Nephron (organoid): ENCODE data around the gene ACACB.

ENCODE experiments used
- H3K27ac Mint-ChIP-seq, 3 experiments: 2 replicates each; pipeline ENCODE4 v1.8.0; 2020; ENCODE audit warnings: mixed read lengths in 3 of 3, mild to moderate bottlenecking in 2 of 3, moderate library complexity in 1 of 3
- H3K27me3 Mint-ChIP-seq: 2 replicates; pipeline ENCODE4 v1.8.0; 2021; ENCODE audit warnings: low read depth, mild to moderate bottlenecking, moderate library complexity, mixed read lengths
- H3K36me3 Mint-ChIP-seq: 2 replicates; pipeline ENCODE4 v1.8.0; 2020; ENCODE audit warnings: low read depth, mixed read lengths
- H3K4me1 Mint-ChIP-seq: 2 replicates; pipeline ENCODE4 v1.8.0; 2020; ENCODE audit warnings: mixed read lengths
- H3K4me3 Mint-ChIP-seq, 3 experiments: 2 replicates each; pipeline ENCODE4 v1.8.0; 2020; ENCODE audit warnings: mild to moderate bottlenecking in 3 of 3, mixed read lengths in 3 of 3, moderate library complexity in 2 of 3
- H3K9me3 Mint-ChIP-seq: 2 replicates; pipeline ENCODE4 v1.8.0; 2020; ENCODE audit warnings: mixed read lengths
- TF ChIP-seq, protein P1 (sequence below), 3 experiments: fragments of 200-600 bp; sonication (generic); IDR thresholded peaks; one replicate each; pipeline ENCODE4 v1.5.0; 2021; ENCODE audit warnings: antibody characterized with exemption in 3 of 3; ENCODE audit not compliant: unreplicated experiment in 3 of 3

ACACB gene

DNA sequence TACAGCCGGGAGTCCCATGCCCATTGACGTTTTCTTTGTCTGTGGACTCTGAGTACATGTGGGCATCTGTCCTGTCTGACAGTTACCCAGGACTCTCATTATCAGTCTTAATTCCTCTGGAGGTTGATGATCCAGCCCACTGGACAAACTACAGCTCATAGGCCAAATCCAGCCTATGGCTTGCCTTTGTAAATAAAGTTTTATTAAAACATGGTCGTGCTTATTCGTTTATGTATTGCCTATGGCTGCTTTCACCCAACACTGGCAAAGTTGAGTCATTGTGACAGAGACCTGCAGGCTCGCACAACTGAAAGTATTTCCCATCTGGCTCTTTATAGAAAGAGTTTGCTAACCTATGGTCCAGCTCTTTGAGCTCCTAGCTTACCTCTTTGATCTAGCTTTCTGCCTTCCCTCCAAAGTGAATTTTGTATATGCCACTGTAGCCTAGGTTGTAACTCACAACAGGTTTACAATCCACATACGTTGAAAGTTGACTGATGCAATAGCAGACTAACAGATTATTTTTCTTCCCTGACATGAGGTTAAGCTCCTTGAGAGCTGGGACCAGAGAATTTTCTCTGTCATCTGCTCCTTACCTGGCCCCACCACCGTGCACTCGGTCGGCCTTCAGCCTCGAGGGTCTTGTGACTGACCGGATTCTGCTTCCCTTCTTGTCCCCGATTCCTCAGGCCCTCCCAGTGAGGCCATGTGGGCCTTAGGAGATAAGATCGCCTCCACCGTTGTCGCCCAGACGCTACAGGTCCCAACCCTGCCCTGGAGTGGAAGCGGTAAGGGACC lies 57.3 kb downstream of the ACACB start:
- Mint-ChIP-seq H3K27ac (no peak overlapping the region), H3K27me3 (no peaks in the 10 kb centered on the region), H3K9me3 (peaks cover 7% of the 10 kb centered on the region), H3K4me3 (no peak overlapping the region), H3K4me1 (no peaks in the 10 kb centered on the region), H3K36me3 (peaks cover 72% of the 10 kb centered on the region)
- TF ChIP-seq, protein P1, sequence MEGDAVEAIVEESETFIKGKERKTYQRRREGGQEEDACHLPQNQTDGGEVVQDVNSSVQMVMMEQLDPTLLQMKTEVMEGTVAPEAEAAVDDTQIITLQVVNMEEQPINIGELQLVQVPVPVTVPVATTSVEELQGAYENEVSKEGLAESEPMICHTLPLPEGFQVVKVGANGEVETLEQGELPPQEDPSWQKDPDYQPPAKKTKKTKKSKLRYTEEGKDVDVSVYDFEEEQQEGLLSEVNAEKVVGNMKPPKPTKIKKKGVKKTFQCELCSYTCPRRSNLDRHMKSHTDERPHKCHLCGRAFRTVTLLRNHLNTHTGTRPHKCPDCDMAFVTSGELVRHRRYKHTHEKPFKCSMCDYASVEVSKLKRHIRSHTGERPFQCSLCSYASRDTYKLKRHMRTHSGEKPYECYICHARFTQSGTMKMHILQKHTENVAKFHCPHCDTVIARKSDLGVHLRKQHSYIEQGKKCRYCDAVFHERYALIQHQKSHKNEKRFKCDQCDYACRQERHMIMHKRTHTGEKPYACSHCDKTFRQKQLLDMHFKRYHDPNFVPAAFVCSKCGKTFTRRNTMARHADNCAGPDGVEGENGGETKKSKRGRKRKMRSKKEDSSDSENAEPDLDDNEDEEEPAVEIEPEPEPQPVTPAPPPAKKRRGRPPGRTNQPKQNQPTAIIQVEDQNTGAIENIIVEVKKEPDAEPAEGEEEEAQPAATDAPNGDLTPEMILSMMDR (IDR thresholded peaks at IDR 0.05; ENCODE audit: unreplicated experiment in 3 of 3): no peak

DNA sequence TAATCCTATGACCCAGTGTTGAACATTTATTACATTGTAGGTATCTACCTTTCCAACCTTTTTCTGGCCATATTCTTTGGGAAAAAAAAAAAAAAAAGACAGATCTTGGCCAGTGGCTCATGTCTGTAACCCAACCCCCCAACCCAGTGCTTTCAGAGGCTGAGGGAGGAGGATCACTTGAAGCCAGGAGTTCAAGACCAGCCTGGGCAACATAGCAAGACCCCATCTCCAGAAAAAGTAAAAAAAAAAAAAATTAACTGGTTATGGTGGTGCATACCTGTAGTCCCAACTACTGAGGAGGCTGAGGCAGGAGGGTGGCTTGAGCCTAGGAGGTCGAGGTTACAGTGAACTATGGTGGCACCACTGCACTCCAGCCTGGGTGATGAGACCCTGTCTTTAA lies 58.1 kb downstream of the ACACB start:
- no peaks in the 10 kb centered on the region for H3K4me1 Mint-ChIP-seq
- H3K4me3 Mint-ChIP-seq: no peak overlapping the region
- H3K36me3 Mint-ChIP-seq: peaks cover 75% of the 10 kb centered on the region
- H3K9me3 Mint-ChIP-seq: peaks cover 7% of the 10 kb centered on the region
- TF ChIP-seq, protein P1 (IDR thresholded peaks at IDR 0.05; ENCODE audit: unreplicated experiment in 3 of 3): no peak
- no peak overlapping the region for H3K27ac Mint-ChIP-seq
- H3K27me3 Mint-ChIP-seq: no peaks in the 10 kb centered on the region

DNA sequence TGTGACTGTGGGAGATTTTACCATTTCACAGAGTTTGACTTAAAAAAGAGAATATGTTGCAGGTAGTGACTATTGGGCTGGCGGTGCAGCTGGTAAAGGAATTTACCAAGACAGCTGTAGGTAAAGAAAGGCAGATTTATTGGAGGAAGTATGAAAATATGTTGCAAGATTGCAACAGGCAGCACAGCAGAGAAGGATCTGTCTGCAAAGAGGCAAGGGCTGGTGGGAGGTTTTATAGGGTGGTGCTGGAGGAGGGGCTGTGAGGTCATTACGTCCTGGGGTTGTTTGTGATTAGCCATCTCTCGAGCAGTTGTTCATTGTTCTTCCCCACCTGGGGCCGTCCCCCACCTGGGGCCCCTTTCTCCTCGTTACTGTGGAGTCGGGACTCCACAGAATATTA lies 62.1 kb downstream of the ACACB start:
- Mint-ChIP-seq H3K4me1 (no peaks in the 10 kb centered on the region), H3K4me3 (no peak overlapping the region)

DNA sequence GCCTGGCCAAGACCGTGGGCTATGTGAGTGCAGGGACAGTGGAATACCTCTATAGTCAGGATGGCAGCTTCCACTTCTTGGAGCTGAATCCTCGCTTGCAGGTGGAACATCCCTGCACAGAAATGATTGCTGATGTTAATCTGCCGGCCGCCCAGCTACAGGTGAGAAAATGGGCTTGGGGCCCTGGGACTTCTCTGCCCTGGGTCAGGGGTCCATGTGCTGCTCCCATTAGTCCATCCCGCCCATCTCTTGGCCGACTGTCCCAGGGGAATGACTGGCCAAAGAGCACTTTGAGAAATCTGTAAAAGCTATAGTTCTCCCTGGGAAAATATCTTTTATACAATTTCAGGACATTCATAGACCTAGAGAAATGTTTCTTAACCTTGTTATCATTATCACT lies 63.5 kb downstream of the ACACB start:
- Mint-ChIP-seq H3K27me3 (no peaks in the 10 kb centered on the region), H3K4me1 (no peaks in the 10 kb centered on the region), H3K36me3 (peaks cover 77% of the 10 kb centered on the region), H3K4me3 (no peak overlapping the region), H3K27ac (no peak overlapping the region), H3K9me3 (peaks cover 5% of the 10 kb centered on the region)
- TF ChIP-seq, protein P1 (IDR thresholded peaks at IDR 0.05; ENCODE audit: unreplicated experiment in 3 of 3): no peak

More for the DNA sequence above, 62.1 kb downstream of the ACACB start:
- Mint-ChIP-seq H3K27ac (no peak overlapping the region), H3K27me3 (no peaks in the 10 kb centered on the region), H3K36me3 (peaks cover 79% of the 10 kb centered on the region), H3K9me3 (peaks cover 5% of the 10 kb centered on the region)
- TF ChIP-seq, protein P1 (IDR thresholded peaks at IDR 0.05; ENCODE audit: unreplicated experiment in 3 of 3): no peak

DNA sequence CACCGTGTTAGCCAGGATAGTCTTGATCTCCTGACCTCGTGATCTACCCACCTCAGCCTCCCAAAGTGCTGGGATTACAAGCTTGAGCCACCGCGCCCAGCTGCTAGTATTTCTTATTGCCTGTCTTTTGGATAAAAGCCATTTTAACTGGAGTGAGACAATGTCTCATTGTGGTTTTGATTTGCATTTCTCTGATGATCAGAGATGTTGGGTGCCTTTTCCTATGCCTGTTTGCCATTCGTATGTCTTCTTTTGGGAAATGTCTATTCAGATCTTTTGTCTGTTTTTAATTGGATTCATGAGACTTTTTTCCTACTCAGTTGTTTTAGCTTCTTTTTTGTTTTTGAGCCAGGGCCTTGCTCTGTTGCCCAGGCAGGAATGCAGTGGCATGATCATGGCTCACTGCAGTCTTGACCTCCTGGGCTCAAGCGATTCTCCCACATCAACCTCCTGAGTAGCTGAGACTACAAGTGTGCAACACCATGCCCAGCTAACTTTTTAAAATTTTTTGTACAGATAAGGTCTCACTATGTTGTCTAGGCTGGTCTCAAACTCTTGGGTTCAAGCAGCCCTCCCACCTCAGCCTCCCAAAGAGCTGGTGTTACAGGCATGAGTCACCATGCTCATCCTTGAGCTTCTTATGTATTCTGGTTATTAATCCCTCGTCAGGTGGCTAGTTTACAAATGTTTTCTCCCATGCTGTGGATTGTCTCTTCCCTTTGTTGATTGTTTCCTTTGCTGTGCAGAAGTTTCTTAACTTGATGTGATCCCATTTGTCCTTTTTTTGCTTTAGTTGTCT lies 65.9 kb downstream of the ACACB start:
- Mint-ChIP-seq H3K4me3 (no peak overlapping the region), H3K36me3 (peaks cover 74% of the 10 kb centered on the region), H3K9me3 (peaks cover 5% of the 10 kb centered on the region), H3K27me3 (no peaks in the 10 kb centered on the region), H3K4me1 (no peaks in the 10 kb centered on the region), H3K27ac (no peak overlapping the region)
- TF ChIP-seq, protein P1 (IDR thresholded peaks at IDR 0.05; ENCODE audit: unreplicated experiment in 3 of 3): no peak
